WERI-Rb-1 (cell line): ENCODE measurements around the gene QRFP.

Experiments used
- DNase-seq: peaks from one replicate; pipeline ENCODE4 v3.0.0-alpha.2; 2020
- H3K27ac ChIP-seq: fragments of 250-450 bp; sonication (Bioruptor Pico); 2 replicates; pipeline ENCODE4 v1.5.1; 2020; ENCODE audit warnings: mild to moderate bottlenecking, moderate library complexity
- H3K27me3 ChIP-seq: fragments of 250-450 bp; sonication (Bioruptor Pico); 2 replicates; pipeline ENCODE4 v1.5.1; 2021; ENCODE audit warnings: mild to moderate bottlenecking, low read depth, moderate library complexity; ENCODE audit not compliant: insufficient read depth, severe bottlenecking
- H3K36me3 ChIP-seq: fragments of 250-450 bp; sonication (Bioruptor Pico); 2 replicates; pipeline ENCODE4 v1.5.1; 2020; ENCODE audit warnings: mild to moderate bottlenecking, moderate library complexity
- H3K4me3 ChIP-seq: 2 replicates; pipeline ENCODE4 v1.5.1; 2011; ENCODE audit warnings: low read depth, mild to moderate bottlenecking, control low read depth, low read length
- H3K9me3 ChIP-seq: fragments of 250-450 bp; sonication (Bioruptor Pico); 2 replicates; pipeline ENCODE4 v1.5.1; 2021; ENCODE audit warnings: mild to moderate bottlenecking, moderate library complexity; ENCODE audit not compliant: severe bottlenecking
- CTCF ChIP-seq: IDR thresholded peaks from 2 replicates; pipeline ENCODE4 v1.5.1; 2011; ENCODE audit warnings: low read depth, mild to moderate bottlenecking, control low read depth, inconsistent platforms, low read length

The QRFP gene

GRCh38 chr9:130845901-130846481, 50.6 kb downstream of the QRFP start:
- H3K27me3 ChIP-seq = no peaks in the 10 kb centered on the region
- no peaks in the 10 kb centered on the region for H3K9me3 ChIP-seq
- no peak for DNase-seq
- no peak overlapping the region for H3K27ac ChIP-seq
- H3K36me3 ChIP-seq = peaks cover 42% of the 10 kb centered on the region
- no peak overlapping the region for H3K4me3 ChIP-seq
- TF ChIP-seq CTCF = no peak

- H3K27ac ChIP-seq = no peak overlapping the region
- peaks cover 34% of the 10 kb centered on the region for H3K36me3 ChIP-seq
- no peaks in the 10 kb centered on the region for H3K9me3 ChIP-seq
- TF ChIP-seq CTCF = no peak
- no peak overlapping the region for H3K4me3 ChIP-seq
- no peaks in the 10 kb centered on the region for H3K27me3 ChIP-seq
- no peak for DNase-seq
Observed at GRCh38 chr9:130845254-130845653, 51.4 kb downstream of the QRFP start.

- Histone ChIP-seq H3K9me3 (no peaks in the 10 kb centered on the region), H3K27me3 (no peaks in the 10 kb centered on the region), H3K4me3 (no peak overlapping the region), H3K36me3 (peaks cover 25% of the 10 kb centered on the region), H3K27ac (no peak overlapping the region)
- TF ChIP-seq CTCF = no peak
- DNase-seq = no peak
Observed at GRCh38 chr9:130844044-130844451, 52.6 kb downstream of the QRFP start.

- Histone ChIP-seq H3K36me3 (peaks cover 24% of the 10 kb centered on the region), H3K27me3 (no peaks in the 10 kb centered on the region), H3K27ac (no peak overlapping the region), H3K4me3 (no peak overlapping the region), H3K9me3 (no peaks in the 10 kb centered on the region)
- no peak for TF ChIP-seq CTCF
- DNase-seq = no peak
Observed at GRCh38 chr9:130843049-130843908, 53.3 kb downstream of the QRFP start.
